ENCODE results near the gene PCDHGB5. TPM values are rescaled to one million over a fixed set of nuclear protein-coding genes. Genes with fewer than 3 reads are reported as not detected.

The PCDHGB5 gene
- total and polyA plus RNA-seq, 2 donors (not counting 3 experiments of a cell fraction or from before 2014, with no cell fraction given), result 10.1 to 14.4 TPM

GRCh38 chr5:141402553-141403243, 5.0 kb downstream of the PCDHGB5 start, which contains the start of gene PCDHGA9:
Gene PCDHGA9 (plus strand): TSS chr5:141402778. CDS start chr5:141402953, 175 bp downstream.
- H3K36me3 ChIP-seq (ENCODE audit: control insufficient read depth in 2 of 2, extremely low read depth in 1 of 2, insufficient read depth in 2 of 2, low read length in 2 of 2), result no peaks in the 10 kb centered on the region
- POLR2A ChIA-PET, result no interaction called here
- no peaks in the 10 kb centered on the region for H4K20me1 ChIP-seq (replicated peaks; ENCODE audit: control insufficient read depth, extremely low read depth, insufficient read depth, low read length)
- peak within 1 kb of the TSS; percentile 47 for H3K4me2 ChIP-seq (ENCODE audit: insufficient read depth, low read length)
- no peaks in the 10 kb centered on the region for H3K79me2 ChIP-seq (ENCODE audit: control insufficient read depth, insufficient read depth, low read length)
- no peak within 1 kb of the TSS for H2AFZ ChIP-seq (ENCODE audit: low read depth, low read length)
- BruUV-seq (replicated peaks), result no TSS peak
- CTCF ChIA-PET, result interaction anchor here (0.8 to 1.9 kb wide), 16 partner anchors 10 to 165 kb away, joined by 3 to 23 read pairs (median 4); partner anchors contain the start of genes PCDHGA10, PCDHGA11, PCDHGA12 and PCDHGB1
- H3K27ac ChIP-seq (ENCODE audit: insufficient read depth, low read depth, low read length), result no peak within 1 kb of the TSS
- peak within 1 kb of the TSS in 2 of 3 experiments; percentile 9 to 28 for H3K4me3 ChIP-seq (replicated peaks in 1 of 3; ENCODE audit: insufficient read depth in 1 of 3, low read depth in 1 of 3, low read length in 3 of 3)
- no peak within 1 kb of the TSS for H3K9ac ChIP-seq (replicated peaks; ENCODE audit: extremely low read depth, insufficient read depth, low read length)
- DNase-seq (ENCODE audit: low read depth, low spot score) (no peak), FAIRE-seq (peak; percentile 59)
- peaks cover 2% of the 10 kb centered on the region for H3K4me1 ChIP-seq (ENCODE audit: control insufficient read depth, extremely low read depth, insufficient read depth, low read length)
- no peaks in the 10 kb centered on the region for H3K9me1 ChIP-seq (replicated peaks; ENCODE audit: control insufficient read depth, extremely low read depth, insufficient read depth, low read length)
- dilution Hi-C loops (cut with MboI; ENCODE audit: extremely low pct_ligation_motif_present, low sequenced_read_pairs), result no loop called here
- peaks cover 47 to 68% of the 10 kb centered on the region in 2 experiments for H3K27me3 ChIP-seq (ENCODE audit: control insufficient read depth in 2 of 2, insufficient read depth in 2 of 2, low read length in 2 of 2)
- TF ChIP-seq EZH2 (IDR thresholded peaks at IDR 0.05; ENCODE audit: borderline replicate concordance, low read depth, low read length, severe bottlenecking) (no peak), JUN (IDR thresholded peaks at IDR 0.05; ENCODE audit: borderline replicate concordance, insufficient read depth, insufficient read length, low read depth) (no peak), CTCF (IDR thresholded peaks at IDR 0.05; ENCODE audit: extremely low read depth in 1 of 2, insufficient read depth in 1 of 2, low read depth in 1 of 2, low read length in 2 of 2) (peak; percentile 37 to 57)
- intact Hi-C loops (cut with micrococcal nuclease), result no loop called here
- no peaks in the 10 kb centered on the region for H3K9me3 ChIP-seq (replicated peaks; ENCODE audit: control insufficient read depth, insufficient read depth, low read length)

GRCh38 chr5:141403387-141403786, 5.6 kb downstream of the PCDHGB5 start:
- intact Hi-C loops (cut with micrococcal nuclease) (no loop called here), dilution Hi-C loops (cut with MboI; ENCODE audit: extremely low pct_ligation_motif_present, low sequenced_read_pairs) (no loop called here)
- H3K4me3 ChIP-seq (replicated peaks in 1 of 3; ENCODE audit: insufficient read depth in 1 of 3, low read depth in 1 of 3, low read length in 3 of 3), result no peak overlapping the region
- no peaks in the 10 kb centered on the region for H4K20me1 ChIP-seq (replicated peaks; ENCODE audit: control insufficient read depth, extremely low read depth, insufficient read depth, low read length)
- BruUV-seq (replicated peaks), result no TSS peak
- no peaks in the 10 kb centered on the region for H3K79me2 ChIP-seq (ENCODE audit: control insufficient read depth, insufficient read depth, low read length)
- POLR2A ChIA-PET, result no interaction called here
- H2AFZ ChIP-seq (ENCODE audit: low read depth, low read length), result no peak overlapping the region
- H3K9ac ChIP-seq (replicated peaks; ENCODE audit: extremely low read depth, insufficient read depth, low read length), result no peak overlapping the region
- FAIRE-seq (no peak), DNase-seq (ENCODE audit: low read depth, low spot score) (no peak)
- no peak for TF ChIP-seq JUN (IDR thresholded peaks at IDR 0.05; ENCODE audit: borderline replicate concordance, insufficient read depth, insufficient read length, low read depth)
- TF ChIP-seq MYC (IDR thresholded peaks at IDR 0.05; ENCODE audit: low read depth, low read length), result no peak
- TF ChIP-seq FOS (IDR thresholded peaks at IDR 0.05; ENCODE audit: borderline replicate concordance, insufficient read depth, low read length), result no peak
- no peak for TF ChIP-seq POLR2A (IDR thresholded peaks at IDR 0.05; ENCODE audit: low read depth, low read length)
- no peak for TF ChIP-seq EZH2 (IDR thresholded peaks at IDR 0.05; ENCODE audit: borderline replicate concordance, low read depth, low read length, severe bottlenecking)
- no peak for TF ChIP-seq POLR2AphosphoS5 (IDR thresholded peaks at IDR 0.05; ENCODE audit: insufficient read depth, low read depth, low read length)
- no peak for TF ChIP-seq GATA2 (IDR thresholded peaks at IDR 0.05; ENCODE audit: insufficient read depth, insufficient read length, low read depth, low read length)
- H3K9me3 ChIP-seq (replicated peaks; ENCODE audit: control insufficient read depth, insufficient read depth, low read length), result no peaks in the 10 kb centered on the region
- H3K36me3 ChIP-seq (ENCODE audit: control insufficient read depth in 2 of 2, extremely low read depth in 1 of 2, insufficient read depth in 2 of 2, low read length in 2 of 2), result no peaks in the 10 kb centered on the region
- no peak overlapping the region for H3K4me2 ChIP-seq (ENCODE audit: insufficient read depth, low read length)
- H3K9me1 ChIP-seq (replicated peaks; ENCODE audit: control insufficient read depth, extremely low read depth, insufficient read depth, low read length), result no peaks in the 10 kb centered on the region
- peaks cover 49 to 73% of the 10 kb centered on the region in 2 experiments for H3K27me3 ChIP-seq (ENCODE audit: control insufficient read depth in 2 of 2, insufficient read depth in 2 of 2, low read length in 2 of 2)
- CTCF ChIA-PET, result interaction anchor here (0.8 to 1.9 kb wide), 15 partner anchors 10 to 164 kb away, joined by 3 to 23 read pairs (median 4); partner anchors contain the start of genes PCDHGA10, PCDHGA11, PCDHGA12 and PCDHGB1
- H3K27ac ChIP-seq (ENCODE audit: insufficient read depth, low read depth, low read length), result no peak overlapping the region
- H3K4me1 ChIP-seq (ENCODE audit: control insufficient read depth, extremely low read depth, insufficient read depth, low read length), result peaks cover 2% of the 10 kb centered on the region
